OCI-LY3 (cell line): ENCODE data around the gene GJD3.

ENCODE experiments used
- EZH2phosphoT487 ChIP-seq: fragments of 200-600 bp; shearing (Covaris generic); IDR thresholded peaks from 2 replicates; pipeline ENCODE4 v1.6.1; 2018; ENCODE audit warnings: antibody characterized with exemption, mixed run types, low read depth
- TF ChIP-seq, protein P1 (sequence below): fragments of 200-600, 300-600 bp; sonication (generic); IDR thresholded peaks from 2 replicates; pipeline ENCODE4 v1.5.1; 2014; ENCODE audit warnings: antibody characterized with exemption, low read length, low read depth

- TF ChIP-seq, protein P1, sequence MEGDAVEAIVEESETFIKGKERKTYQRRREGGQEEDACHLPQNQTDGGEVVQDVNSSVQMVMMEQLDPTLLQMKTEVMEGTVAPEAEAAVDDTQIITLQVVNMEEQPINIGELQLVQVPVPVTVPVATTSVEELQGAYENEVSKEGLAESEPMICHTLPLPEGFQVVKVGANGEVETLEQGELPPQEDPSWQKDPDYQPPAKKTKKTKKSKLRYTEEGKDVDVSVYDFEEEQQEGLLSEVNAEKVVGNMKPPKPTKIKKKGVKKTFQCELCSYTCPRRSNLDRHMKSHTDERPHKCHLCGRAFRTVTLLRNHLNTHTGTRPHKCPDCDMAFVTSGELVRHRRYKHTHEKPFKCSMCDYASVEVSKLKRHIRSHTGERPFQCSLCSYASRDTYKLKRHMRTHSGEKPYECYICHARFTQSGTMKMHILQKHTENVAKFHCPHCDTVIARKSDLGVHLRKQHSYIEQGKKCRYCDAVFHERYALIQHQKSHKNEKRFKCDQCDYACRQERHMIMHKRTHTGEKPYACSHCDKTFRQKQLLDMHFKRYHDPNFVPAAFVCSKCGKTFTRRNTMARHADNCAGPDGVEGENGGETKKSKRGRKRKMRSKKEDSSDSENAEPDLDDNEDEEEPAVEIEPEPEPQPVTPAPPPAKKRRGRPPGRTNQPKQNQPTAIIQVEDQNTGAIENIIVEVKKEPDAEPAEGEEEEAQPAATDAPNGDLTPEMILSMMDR = no peak
- TF ChIP-seq EZH2phosphoT487 = no peak
These were observed 17.0 kb downstream of the GJD3 start for GRCh38 chr17:40347319-40348135.
